KMS-11 (cell line): ENCODE results near the gene FBXL7.

Experiments
- H2AFZ ChIP-seq: fragments of 200-600 bp; sonication (generic); 2 replicates; pipeline ENCODE4 v1.6.1; 2016; ENCODE audit warnings: antibody characterized with exemption, mixed run types, low read depth
- H3K27ac ChIP-seq: fragments of 200-600 bp; sonication (generic); 2 replicates; pipeline ENCODE4 v1.6.1; 2016; ENCODE audit warnings: mild to moderate bottlenecking, mixed run types
- H3K27me3 ChIP-seq: fragments of 200-600 bp; sonication (generic); 2 replicates; pipeline ENCODE4 v1.6.1; 2017; ENCODE audit warnings: mild to moderate bottlenecking, low read depth, mixed run types, moderate library complexity; ENCODE audit not compliant: insufficient read depth
- H3K36me3 ChIP-seq: fragments of 200-600 bp; sonication (generic); 2 replicates; pipeline ENCODE4 v1.6.1; 2017; ENCODE audit warnings: mild to moderate bottlenecking, mixed run types; ENCODE audit not compliant: insufficient read depth
- H3K4me1 ChIP-seq: fragments of 200-600 bp; sonication (generic); 2 replicates; pipeline ENCODE4 v1.6.1; 2016; ENCODE audit warnings: mild to moderate bottlenecking, low read depth, mixed run types; ENCODE audit not compliant: poor library complexity, severe bottlenecking
- H3K4me2 ChIP-seq: fragments of 200-600 bp; sonication (generic); 2 replicates; pipeline ENCODE4 v1.7.0; 2016; ENCODE audit warnings: mild to moderate bottlenecking, mixed run types
- H3K4me3 ChIP-seq: fragments of 200-600 bp; sonication (generic); IDR thresholded peaks from 2 replicates; pipeline ENCODE4 v1.6.1; 2017; ENCODE audit warnings: low read depth, low read length, mixed read lengths; ENCODE audit not compliant: insufficient read depth
- H3K79me2 ChIP-seq: fragments of 200-600 bp; sonication (generic); 2 replicates; pipeline ENCODE4 v1.6.1; 2016; ENCODE audit warnings: low read depth, mixed run types; ENCODE audit not compliant: insufficient read depth
- H3K9ac ChIP-seq: fragments of 200-600 bp; sonication (generic); 2 replicates; pipeline ENCODE4 v1.6.1; 2016; ENCODE audit warnings: mild to moderate bottlenecking, mixed run types
- H4K20me1 ChIP-seq: fragments of 200-600 bp; sonication (generic); 2 replicates; pipeline ENCODE4 v1.6.1; 2016; ENCODE audit warnings: mild to moderate bottlenecking, mixed run types; ENCODE audit not compliant: insufficient read depth
- TF ChIP-seq, protein P1 (sequence below): fragments of 200-600 bp; sonication (generic); conservative IDR thresholded peaks from 2 replicates; pipeline ENCODE4 v1.6.1; 2017; ENCODE audit warnings: low read depth, mild to moderate bottlenecking, antibody characterized with exemption, low read length, moderate library complexity, mixed read lengths

The FBXL7 gene

GRCh38 chr5:15516486-15516885 lies 16.5 kb downstream of the FBXL7 start:
- Histone ChIP-seq H3K79me2 (peaks cover 49% of the 10 kb centered on the region; the same call in 1 of the 2 replicates), H3K4me2 (no peak overlapping the region), H3K36me3 (no peaks in the 10 kb centered on the region), H3K27ac (no peak overlapping the region), H3K4me1 (peaks cover 32% of the 10 kb centered on the region), H3K4me3 (no peak overlapping the region), H4K20me1 (no peaks in the 10 kb centered on the region), H3K9ac (no peak overlapping the region), H3K27me3 (no peaks in the 10 kb centered on the region), H2AFZ (no peak overlapping the region)
- TF ChIP-seq, protein P1, sequence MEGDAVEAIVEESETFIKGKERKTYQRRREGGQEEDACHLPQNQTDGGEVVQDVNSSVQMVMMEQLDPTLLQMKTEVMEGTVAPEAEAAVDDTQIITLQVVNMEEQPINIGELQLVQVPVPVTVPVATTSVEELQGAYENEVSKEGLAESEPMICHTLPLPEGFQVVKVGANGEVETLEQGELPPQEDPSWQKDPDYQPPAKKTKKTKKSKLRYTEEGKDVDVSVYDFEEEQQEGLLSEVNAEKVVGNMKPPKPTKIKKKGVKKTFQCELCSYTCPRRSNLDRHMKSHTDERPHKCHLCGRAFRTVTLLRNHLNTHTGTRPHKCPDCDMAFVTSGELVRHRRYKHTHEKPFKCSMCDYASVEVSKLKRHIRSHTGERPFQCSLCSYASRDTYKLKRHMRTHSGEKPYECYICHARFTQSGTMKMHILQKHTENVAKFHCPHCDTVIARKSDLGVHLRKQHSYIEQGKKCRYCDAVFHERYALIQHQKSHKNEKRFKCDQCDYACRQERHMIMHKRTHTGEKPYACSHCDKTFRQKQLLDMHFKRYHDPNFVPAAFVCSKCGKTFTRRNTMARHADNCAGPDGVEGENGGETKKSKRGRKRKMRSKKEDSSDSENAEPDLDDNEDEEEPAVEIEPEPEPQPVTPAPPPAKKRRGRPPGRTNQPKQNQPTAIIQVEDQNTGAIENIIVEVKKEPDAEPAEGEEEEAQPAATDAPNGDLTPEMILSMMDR: no peak

DNA sequence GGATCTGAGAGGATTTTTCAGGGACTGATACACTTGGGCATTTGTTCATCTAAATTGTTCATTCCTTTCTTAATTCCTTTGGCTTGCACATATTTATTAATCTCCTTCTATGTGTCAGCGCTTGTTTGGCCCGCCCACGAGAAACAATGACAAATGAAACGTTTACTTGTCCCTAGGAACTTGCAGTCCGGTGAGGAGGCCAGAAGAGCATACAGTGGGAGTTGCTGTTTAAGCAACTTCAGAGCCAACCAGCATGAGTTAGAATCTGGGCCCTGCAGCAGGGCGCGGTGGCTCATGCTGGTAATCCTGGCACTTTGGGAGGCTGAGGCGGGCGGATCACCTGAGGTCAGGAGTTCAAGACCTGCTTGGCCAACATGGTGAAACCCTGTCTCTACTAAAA lies 18.8 kb downstream of the FBXL7 start:
- H3K79me2 ChIP-seq: peaks cover 43% of the 10 kb centered on the region; the same call in 1 of the 2 replicates
- no peaks in the 10 kb centered on the region for H3K27me3 ChIP-seq
- no peak overlapping the region for H2AFZ ChIP-seq
- peaks cover 53% of the 10 kb centered on the region for H3K4me1 ChIP-seq
- no peaks in the 10 kb centered on the region for H4K20me1 ChIP-seq
- no peak overlapping the region for H3K27ac ChIP-seq
- H3K36me3 ChIP-seq: no peaks in the 10 kb centered on the region
- no peak overlapping the region for H3K4me2 ChIP-seq
- no peak overlapping the region for H3K9ac ChIP-seq
- no peak overlapping the region for H3K4me3 ChIP-seq
- TF ChIP-seq, protein P1: no peak

DNA sequence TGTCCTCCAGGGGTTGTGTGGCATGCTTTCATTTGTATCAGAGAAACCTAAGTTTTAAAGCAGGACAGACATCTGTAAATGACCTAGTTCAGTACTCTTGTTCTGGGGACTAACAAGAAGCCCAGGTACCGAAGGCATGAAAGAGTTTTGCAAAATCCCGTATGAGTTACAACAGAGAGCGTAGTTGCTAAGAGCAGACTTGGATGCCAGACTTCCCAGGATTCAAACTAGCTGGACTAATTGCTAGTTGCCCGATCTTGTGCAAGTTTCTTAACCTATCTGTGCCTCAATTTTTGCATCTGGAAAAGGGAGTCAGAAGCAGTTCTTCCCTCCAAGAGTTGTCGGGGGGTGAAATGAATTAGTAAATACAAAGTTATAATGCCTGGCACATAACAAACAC lies 20.9 kb downstream of the FBXL7 start:
- Histone ChIP-seq H3K4me1 (peaks cover 53% of the 10 kb centered on the region), H3K27ac (peak overlapping the region; percentile 33; the same call in 1 of the 2 replicates), H3K27me3 (no peaks in the 10 kb centered on the region), H4K20me1 (no peaks in the 10 kb centered on the region), H3K4me2 (peak overlapping the region; percentile 82), H3K36me3 (no peaks in the 10 kb centered on the region), H3K4me3 (no peak overlapping the region), H3K79me2 (peaks cover 63% of the 10 kb centered on the region; the same call in 1 of the 2 replicates), H2AFZ (no peak overlapping the region), H3K9ac (no peak overlapping the region; the same call in 1 of the 2 replicates)
- TF ChIP-seq, protein P1: no peak

DNA sequence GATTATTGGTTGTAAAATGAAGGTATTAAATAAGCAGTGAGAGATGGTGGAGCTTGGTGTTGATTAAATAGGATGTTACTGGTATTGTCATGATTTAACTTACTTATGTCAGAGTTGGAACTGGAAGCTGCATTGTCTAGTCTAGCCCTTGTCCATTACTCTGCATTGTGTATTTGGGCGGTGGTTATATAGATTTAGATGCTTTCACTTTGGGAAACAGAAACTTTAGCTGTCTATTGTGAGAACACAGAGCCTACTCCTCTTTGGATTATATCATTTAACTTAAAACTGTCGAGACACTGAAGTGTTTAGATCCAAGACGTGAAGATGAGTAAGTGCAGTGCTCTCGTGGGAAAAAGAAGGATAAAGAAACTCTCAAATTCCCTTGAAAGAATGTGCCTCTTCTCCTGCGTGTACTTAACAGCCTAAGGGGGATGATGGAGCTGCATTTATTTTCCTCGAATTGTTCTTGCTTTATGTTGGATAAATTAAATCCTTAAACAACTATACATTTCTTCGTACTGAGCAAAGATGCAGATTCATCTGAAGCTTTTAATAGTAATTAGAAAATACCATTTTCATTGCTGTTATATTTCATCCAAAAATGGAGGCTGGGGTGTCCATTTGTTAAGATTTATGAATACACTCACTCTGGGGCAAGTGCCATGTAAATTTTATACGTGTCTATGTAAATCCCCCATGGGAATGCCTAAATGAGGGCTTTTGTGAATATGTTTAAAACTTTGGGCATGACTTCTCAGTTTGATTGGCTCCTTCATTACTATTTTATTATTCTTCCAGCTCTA lies 21.6 kb downstream of the FBXL7 start:
- Histone ChIP-seq H3K27me3 (no peaks in the 10 kb centered on the region), H2AFZ (no peak overlapping the region), H3K9ac (peak overlapping the region; percentile 7; the same call in 1 of the 2 replicates), H3K4me3 (no peak overlapping the region), H3K27ac (peak overlapping the region; percentile 33; the same call in 1 of the 2 replicates), H3K36me3 (no peaks in the 10 kb centered on the region), H3K4me2 (peak overlapping the region; percentile 82), H3K4me1 (peaks cover 53% of the 10 kb centered on the region), H3K79me2 (peaks cover 64% of the 10 kb centered on the region; the same call in 1 of the 2 replicates), H4K20me1 (no peaks in the 10 kb centered on the region)
- TF ChIP-seq, protein P1: no peak
